GM19467 (cell line): ENCODE results near the gene DUOXA1.
"Not testable (repeated sequence)": the region's sequence is repeated elsewhere in the genome, so short reads cannot be mapped to it uniquely, and the experiment has no call there.

Experiments
- ATAC-seq: cut with Tn5 transposase; IDR thresholded peaks from one replicate; pipeline ENCODE4 v1.9.1; 2021; ENCODE audit warnings: mild to moderate bottlenecking, moderate library complexity; ENCODE audit not compliant: unreplicated experiment

The DUOXA1 gene

GRCh38 chr15:45151998-45152828 is 22.5 kb upstream of the DUOXA1 start:
- no peak for ATAC-seq

GRCh38 chr15:45150997-45151396 is 21.3 kb upstream of the DUOXA1 start:
- ATAC-seq = no peak

- ATAC-seq = no peak
Observed at GRCh38 chr15:45150481-45150880, 20.8 kb upstream of the DUOXA1 start.

- no peak for ATAC-seq
Observed at GRCh38 chr15:45149060-45149459, 19.4 kb upstream of the DUOXA1 start.

- ATAC-seq = no peak
Observed at GRCh38 chr15:45148076-45149059, 18.7 kb upstream of the DUOXA1 start.

GRCh38 chr15:45147606-45148005 is 17.9 kb upstream of the DUOXA1 start:
- ATAC-seq = no peak

GRCh38 chr15:45146405-45146804 is 16.7 kb upstream of the DUOXA1 start:
- ATAC-seq = no peak

GRCh38 chr15:45144775-45145174 is 15.1 kb upstream of the DUOXA1 start:
- no peak for ATAC-seq

- ATAC-seq = no peak
Observed at GRCh38 chr15:45143946-45144345, 14.3 kb upstream of the DUOXA1 start.

- ATAC-seq = no peak
Observed at GRCh38 chr15:45143056-45143455, 13.4 kb upstream of the DUOXA1 start.

- ATAC-seq = no peak
Observed at GRCh38 chr15:45141386-45141785, 11.7 kb upstream of the DUOXA1 start.

GRCh38 chr15:45140557-45141250 is 11.0 kb upstream of the DUOXA1 start:
- ATAC-seq = no peak

- ATAC-seq = no peak
Observed at GRCh38 chr15:45139770-45140169, 10.1 kb upstream of the DUOXA1 start.

GRCh38 chr15:45138814-45139765 is 9.4 kb upstream of the DUOXA1 start:
- ATAC-seq = no peak

GRCh38 chr15:45137703-45138102 is 8.0 kb upstream of the DUOXA1 start:
- ATAC-seq = no peak

- no peak for ATAC-seq
Observed at GRCh38 chr15:45136378-45136764, 6.7 kb upstream of the DUOXA1 start.

- not testable (repeated sequence) for ATAC-seq
Observed at GRCh38 chr15:45135705-45136377, 6.2 kb upstream of the DUOXA1 start.

GRCh38 chr15:45134682-45135604 is 5.3 kb upstream of the DUOXA1 start:
- ATAC-seq = no peak
